NCI-H128 (cell line): ENCODE measurements around the gene NEXN.
"Not testable (repeated sequence)": the region's sequence is repeated elsewhere in the genome, so short reads cannot be mapped to it uniquely, and the experiment has no call there.

ENCODE experiments used
- DNase-seq: peaks from one replicate; lab custom pipeline; 2025; ENCODE audit not compliant: unreplicated experiment; lab: John Stamatoyannopoulos, UW

The NEXN gene

DNA sequence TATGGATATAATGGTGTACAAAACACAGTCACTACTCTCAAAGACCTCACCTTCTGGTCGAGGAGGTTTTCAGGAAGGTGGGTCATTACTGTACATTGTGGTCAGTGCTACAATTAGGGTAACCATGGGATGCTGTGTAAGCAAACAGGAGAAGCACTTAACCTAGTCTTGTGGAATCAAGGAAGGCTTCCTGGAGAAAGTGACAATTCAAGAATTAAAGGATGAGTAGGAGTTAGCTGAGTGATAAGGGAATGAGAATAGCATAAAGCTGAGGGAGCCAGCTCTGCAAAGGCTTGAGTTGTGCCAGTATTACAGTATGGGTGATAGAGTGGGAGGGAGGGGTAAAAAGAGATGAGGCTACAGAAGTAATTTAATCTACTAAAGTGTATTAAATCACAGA, 17.2 kb downstream of the NEXN start:
- no peak for DNase-seq

DNA sequence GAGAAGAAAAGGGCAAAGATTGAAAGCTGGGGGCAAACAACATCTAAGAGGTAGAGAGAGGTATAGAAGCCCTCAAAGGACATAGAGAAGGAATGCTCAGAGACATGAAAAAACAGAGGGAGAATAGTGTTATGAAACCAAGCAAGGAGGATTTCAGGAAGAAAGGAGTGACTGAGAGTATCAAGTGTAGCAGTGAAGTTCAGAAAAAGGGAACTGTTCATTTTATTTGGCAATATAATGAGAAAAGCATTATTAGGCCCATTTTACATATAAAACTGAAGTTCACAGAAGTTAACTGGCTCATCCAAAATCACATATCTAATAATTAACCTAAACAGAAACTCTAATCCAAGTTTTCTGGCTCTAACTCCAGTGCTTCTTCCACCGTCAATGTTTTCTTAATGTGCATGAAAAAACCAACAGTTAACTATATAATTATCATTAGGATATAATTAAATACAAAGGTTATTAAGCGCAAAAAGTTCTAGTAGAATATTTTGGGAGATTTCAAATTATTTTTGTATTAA, 17.7 kb downstream of the NEXN start:
- DNase-seq: no peak

DNA sequence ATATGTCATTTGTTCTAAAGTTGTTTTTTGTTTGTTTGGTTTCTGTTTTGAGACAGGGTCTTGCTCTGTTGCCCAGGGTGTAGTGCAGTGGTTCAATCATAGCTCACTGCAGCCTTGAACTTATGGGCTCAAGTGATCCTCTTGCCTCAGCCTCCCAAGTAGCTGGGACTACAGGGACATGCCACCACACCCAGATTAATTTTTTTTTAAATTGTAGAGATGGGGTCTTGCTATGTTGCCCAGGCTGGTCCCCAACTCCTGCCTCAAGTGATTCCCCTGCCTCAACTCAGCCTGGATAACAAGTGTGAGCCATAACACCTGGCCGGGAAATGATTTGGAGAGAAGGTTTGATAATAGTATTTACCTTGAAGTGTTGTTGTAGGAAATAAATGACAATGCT, 18.2 kb downstream of the NEXN start:
- DNase-seq: no peak

DNA sequence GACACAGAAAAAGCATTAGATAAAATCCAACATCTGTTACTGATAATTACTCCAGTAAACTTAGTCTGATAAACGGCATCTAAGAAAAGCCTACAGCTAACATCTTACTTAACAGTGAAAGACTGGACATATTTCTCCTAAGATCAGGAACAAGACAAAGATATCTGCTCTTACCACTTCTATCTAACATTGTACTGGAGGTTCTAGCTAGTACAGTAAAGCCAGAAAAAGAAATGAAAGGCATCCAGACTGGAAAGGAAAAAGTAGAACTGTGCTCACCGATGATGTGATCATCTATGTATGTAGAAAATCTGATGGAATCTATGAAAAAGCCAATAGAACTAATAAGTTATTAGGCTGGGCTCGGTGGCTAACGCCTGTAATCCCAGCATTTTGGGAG, 21.7 kb downstream of the NEXN start:
- no peak for DNase-seq

DNA sequence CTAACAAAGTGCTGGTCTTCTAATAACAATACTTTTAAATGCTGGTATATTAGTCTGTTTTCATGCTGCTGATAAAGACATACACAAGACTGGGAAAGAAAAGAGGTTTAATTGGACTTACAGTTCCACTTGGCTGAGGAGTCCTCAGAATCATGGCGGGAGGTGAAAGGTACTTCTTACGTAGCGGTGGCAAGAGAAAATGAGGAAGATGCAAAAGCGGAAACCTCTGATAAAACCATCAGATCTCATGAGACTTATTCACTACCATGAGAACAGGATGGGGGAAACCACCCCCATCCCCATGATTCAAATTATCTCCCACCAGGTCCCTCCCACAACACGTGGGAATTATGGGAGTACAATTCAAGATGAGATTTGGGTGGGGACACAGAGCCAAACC, 30.5 kb downstream of the NEXN start:
- DNase-seq: not testable (repeated sequence)

DNA sequence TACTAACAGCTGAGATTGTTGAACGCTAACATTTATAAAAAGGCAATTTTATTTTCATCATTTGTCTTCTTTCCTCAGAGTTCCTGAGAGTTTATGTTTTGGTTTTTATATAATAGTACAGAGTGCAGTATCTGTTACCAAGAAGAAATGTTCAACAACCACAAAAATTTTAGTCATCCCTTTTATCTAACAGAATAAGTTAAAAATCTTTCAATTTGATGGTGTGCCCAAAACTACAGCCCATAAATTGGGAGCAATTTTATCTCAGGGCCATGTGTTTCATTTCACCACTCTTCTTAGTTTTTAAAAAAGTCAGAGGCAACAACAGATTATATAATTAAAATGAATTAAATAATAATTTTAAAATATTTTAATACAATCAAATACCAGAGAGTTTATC, 37.1 kb downstream of the NEXN start:
- DNase-seq: no peak

DNA sequence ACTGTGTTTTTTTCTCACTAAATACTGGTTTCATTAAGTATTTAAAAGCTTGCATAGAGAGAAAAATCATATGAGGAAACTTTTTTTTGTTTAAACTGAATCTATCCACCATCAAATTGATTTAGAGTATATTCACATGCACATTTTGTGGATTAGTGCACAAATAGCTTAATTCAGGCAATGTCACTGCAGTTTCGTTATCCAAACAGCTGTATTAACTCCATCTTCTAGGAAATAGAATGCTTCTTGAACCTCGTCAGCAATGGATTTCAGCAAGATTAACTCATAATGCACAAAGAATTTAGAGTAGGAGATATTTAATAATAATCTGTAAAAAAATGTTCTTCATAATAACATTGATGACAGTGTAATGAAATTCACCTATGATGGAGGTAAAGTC, 37.5 kb downstream of the NEXN start:
- DNase-seq: no peak

DNA sequence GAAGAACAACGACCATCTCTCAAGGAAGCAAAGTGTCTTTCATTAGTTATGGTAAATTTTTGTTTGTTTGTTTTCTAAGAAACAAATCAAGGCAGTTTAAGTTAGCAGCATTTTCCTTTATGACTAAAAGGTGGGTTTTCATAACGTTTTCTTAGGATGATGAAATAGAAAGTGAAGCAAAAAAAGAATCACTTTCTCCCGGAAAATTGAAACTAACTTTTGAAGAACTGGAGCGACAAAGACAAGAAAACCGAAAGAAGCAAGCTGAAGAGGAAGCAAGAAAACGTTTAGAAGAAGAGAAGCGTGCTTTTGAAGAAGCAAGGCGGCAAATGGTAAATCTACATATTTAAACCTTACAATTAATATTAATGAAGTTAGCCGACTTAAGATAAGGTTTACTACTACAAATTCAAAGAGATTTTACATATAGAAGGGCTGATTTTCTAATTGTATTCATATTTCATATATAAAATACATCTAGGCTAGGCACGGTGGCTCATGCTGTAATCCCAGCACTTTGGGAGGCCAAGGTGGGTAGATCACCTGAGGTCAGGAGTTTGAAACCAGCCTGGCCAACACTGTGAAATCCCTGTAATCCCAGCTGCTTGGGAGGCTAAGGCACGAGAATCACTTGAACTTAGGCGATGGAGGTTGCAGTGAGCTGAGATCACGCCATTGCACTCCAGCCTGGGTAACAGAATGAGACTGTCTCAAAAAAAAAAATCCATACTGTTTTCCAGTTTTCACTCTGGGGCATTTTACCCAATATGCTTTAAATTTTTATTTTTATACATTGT, 38.3 kb downstream of the NEXN start:
- DNase-seq: no peak

DNA sequence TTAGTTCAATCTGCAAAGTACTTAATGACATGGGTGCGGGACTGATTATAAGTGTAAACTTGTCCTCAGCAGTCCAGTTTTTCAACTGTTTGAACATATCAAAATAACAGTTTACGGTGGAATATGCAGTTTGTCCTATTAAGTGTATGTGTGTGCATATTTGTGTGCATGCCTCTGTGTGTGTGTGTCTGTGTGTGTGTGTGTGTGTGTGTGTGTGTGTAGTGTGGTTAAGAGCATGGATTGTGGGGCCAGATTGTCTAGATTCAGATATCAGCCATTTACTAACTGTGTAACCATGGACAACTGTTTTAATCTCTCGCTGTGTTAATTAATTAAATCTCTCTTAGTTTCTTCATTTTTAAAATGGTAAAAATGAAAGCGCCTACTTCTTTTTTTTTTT, 39.0 kb downstream of the NEXN start:
- no peak for DNase-seq

DNA sequence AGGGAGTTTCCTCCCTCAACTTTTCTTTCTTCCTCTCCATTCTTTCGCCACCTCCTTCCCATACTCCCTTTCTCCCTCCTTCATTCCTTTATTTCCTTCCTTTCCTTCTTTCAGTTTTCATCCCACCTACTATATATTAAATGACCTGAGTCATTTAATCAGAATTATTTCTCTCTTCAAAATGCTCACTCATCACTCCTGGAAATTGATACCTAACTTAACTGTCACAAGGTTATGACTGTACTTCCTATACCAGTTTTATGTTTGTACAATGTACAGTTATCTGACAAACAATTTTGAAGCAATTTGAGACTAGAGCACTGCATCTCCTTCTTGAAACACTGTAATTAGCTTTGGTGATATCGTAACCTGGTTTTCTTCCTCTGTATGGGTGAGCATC, 41.4 kb downstream of the NEXN start:
- DNase-seq: no peak

DNA sequence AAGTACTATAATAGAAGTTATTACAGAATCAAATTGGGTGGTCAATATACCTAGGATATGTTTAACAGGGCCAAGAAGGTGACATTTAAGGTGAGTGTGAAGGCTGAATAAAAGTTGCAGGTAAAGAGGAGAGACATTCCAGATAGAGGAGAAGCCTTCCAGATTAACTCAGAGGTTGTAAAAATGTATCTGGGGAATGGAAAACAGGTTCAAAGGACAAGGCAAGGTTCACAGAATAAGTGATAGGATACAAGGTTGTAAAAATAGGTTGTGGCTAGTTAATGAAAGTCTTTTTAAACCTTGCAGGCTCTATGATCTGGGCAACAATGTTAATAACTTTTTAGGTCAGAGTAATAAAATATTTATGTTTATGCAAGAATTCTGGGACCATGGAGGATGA, 50.2 kb downstream of the NEXN start:
- no peak for DNase-seq

DNA sequence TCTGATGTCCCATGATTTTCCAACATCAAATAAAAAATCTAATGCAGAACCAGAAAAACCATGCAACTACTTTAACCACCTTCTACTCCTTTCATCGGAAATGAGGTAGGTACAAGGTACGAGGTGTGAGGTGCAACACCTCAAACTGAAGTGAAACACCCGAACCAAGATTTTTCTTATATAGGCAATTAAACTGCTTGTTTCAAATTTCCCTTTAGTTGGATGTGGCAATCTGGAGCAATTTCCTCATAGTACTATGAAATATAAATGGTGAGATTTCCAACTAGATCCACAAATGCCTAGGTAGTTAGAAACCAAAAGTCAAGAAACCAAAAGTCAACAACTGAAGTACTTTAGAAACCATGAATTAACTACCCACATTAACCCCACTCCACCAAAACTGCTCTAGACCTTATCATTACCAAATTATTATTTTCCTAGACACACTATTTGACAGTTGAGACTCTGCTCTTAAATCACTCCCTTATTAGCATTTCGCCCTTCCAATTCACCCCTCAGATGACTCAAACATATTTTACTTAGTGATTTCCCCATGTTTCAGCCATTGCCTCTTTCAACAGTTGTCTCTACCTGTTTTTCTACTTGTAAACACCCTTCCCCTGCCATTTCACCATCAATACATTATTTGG, 52.6 kb downstream of the NEXN start:
- DNase-seq: no peak

DNA sequence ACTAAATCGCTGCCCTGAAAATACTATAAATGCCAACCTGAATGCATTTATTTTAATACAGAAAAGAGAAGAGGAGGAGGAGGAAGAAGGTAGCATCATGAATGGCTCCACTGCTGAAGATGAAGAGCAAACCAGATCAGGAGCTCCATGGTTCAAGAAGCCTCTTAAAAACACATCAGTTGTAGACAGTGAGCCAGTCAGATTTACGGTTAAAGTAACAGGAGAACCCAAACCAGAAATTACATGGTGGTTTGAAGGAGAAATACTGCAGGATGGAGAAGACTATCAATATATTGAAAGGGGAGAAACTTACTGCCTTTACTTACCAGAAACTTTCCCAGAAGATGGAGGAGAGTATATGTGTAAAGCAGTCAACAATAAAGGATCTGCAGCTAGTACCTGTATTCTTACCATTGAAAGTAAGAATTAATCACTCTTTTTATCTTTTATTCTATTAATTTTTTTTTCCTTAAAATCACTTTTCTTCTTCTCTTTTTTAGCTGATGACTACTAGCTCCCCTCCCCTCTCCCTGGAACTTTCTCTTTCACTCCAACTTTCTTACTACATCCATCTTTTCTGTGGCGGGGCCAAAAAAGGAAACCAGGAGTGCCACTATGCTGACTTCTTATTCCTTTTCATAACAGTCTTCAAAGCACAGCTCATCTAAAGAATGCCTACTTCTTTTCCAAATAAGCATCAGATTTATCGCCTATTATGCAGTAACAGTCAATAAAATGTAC, 54.1 kb downstream of the NEXN start:
- no peak for DNase-seq

DNA sequence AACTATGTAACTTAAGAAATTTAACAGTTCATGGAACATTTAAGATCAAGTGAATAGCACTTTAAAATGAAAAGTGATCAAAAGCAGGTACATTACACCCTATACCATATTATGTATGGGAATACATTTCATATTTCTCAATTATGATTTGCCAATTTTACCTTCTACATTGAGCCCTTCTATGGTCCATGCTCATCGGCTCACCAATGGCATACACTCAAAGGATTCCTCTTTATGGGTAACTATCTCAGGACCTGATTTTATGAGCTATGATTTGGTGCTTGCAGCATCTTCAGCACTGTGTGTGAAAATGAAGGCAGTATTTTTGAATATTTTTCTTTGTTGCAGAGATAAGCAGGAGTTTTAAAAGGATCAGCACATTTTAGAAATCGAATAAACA, 56.9 kb downstream of the NEXN start:
- no peak for DNase-seq

DNA sequence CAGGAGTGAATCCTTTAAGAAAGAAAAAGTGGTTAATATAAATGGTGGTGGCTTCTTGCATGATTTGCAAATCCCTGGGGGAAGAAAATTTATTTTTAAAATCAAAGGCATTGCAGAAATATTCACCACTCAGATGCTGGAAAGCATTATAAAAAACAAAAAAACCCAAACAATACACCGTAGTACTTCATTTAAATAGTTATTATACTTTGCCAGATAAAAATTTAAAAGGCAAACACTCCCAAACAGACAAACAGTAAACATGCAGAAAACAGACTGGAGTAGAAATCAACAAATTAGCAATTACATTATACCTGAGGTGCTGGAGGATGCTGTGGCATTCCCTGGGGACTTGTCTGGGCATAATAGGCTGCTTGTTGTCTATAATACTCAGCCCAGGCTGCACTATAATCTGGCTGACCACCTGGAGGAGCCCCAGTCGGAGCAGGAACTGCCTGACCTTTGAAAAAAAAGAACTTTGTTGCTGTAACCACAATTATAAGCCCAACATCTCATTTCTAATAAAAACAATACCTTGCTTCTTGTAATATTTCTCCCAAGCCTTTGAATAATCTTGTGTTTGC, 60.5 kb downstream of the NEXN start:
- DNase-seq: no peak

DNA sequence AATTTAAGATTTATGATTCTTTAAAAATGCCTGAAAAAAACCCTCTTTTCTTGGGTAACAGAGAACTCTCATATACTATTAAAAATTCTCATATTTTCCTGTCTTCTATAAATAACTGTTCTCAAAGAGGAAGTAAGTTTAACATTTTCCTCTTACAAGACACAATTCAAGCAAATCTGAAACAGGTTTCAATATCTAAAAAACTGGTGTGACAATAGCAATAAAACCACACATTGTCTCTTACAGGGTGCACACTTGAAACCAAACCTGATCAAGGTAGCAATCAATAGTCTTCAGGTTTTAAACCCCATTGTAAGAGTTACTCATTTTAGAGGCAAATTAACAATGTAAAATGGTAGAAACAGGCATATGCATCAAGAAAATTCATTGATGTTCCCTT, 62.4 kb downstream of the NEXN start:
- DNase-seq: no peak

DNA sequence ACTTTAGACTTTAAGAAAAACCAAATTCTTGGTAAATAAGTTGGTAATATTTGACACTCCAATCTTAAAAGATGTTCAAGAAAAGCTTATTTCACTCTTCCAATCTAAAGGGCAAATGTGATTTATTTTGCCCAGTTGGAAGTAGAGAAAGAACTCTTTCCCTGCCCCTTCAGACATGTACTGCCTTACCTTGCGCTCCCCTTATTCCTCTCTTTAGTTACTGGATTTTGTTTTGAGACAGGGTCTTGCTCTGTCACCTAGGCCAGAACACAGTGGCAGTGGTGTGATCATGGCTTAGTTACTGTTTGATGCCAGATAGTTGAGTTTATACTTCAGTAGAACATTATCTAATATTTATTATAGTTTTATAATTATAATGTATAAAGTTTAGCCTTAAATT, 62.9 kb downstream of the NEXN start:
- no peak for DNase-seq

DNA sequence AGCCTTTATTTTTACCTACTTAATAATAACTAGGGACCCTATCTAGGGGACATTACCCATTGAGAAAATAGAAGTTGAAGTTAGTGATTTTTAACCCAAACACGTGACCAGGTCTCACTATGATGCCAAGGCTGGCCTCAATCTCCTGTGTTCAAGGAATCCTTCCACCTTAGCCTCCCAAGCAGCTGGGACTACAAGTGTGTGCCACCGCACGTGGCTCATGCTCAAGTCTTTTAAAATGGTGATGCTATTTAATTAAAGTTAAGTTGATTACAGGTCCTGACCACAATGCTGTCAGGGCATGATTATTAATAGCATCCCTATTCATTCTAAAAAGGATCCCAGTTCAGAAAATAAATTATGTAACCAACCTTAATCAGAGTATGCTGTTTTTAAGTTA, 65.5 kb downstream of the NEXN start:
- no peak for DNase-seq

DNA sequence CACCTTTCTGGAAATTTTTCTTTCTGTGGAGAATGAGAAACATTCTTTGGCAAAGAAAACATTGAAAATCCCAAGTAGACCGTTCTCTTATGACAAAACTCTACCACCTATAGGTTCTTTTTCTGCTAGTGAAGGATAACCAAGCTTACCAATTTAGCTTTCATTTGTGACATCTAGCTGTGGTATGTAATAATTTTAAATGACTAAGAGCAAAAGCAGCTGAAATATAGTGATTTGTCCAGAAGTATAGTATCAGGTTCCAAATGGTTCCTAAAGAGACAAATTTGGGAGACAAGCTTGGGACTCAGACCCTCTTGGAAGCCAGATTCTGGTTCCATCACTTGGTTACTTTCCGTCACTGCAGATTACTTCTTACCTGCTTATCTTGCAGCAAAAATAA, 66.1 kb downstream of the NEXN start:
- DNase-seq: no peak

DNA sequence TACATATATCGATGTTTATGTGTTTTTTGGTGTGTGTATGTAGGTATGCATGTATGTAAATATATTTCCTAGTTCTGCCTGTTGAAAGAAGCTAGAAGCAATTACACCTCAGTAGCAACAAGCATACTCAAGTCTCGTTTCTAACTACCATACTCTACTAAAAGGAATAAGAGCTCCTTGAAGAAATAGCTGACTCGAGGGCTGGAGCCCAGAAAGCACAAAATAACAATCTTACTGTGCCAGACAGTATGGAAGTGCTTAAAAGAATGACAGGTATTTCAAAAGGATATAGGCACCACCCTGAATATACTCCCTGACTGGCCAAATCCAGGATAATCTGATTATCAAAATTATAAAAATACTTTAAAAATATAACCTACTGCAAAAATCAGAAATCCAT, 67.3 kb downstream of the NEXN start:
- no peak for DNase-seq

DNA sequence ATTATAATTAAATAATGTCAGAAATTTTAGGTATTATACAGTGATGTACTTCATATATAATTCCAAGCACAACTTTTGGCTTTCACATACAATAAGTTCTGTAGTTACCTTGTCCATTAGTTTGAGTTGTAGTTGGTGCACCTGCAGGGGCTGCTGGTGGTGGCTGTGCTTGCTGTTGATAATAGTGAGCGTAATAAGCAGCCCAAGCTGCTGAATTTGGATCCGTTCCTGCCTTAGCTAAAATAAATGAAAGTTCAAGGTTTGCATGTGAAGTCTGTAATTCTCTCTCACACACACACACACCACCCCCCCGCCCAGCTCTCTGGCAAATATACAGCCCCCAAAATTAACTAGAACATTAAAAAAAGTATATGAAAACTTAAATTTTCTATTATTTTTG, 68.0 kb downstream of the NEXN start:
- DNase-seq: no peak

DNA sequence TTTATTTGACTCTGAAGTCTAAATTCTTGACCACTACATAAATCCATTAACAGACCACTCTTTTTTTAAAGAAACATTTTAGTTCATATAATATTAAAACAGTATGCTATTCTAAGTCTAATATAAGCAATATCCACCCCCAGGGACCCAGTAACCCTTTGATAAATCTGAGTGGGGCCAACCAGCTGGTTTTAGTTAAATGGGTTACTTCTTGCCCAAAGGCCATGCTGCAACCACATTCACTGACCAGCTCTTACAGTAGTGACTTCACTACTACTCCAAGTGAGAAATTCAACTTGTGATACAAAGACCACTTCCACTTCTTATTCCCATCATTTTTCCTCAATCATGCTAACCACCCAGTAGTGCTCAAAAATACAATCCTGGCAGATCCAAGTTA, 70.0 kb downstream of the NEXN start:
- DNase-seq: no peak
